Stomach (tissue), 9 donors: Measurements from ENCODE around the gene HOXC4. TPM values are rescaled to one million over a fixed set of nuclear protein-coding genes. Genes with fewer than 3 reads are reported as not detected.

Experiments
- DNase-seq, 2 donors: peaks; one replicate each; pipeline versions ENCODE4 v3.0.0 to v3.0.0-alpha.2; 2013 to 2019
- H3K27ac ChIP-seq, 5 donors: fragments of 200-600 bp in 4 of 5; sonication (generic) in 4 of 5; one replicate each; pipeline ENCODE4 v1.5.1; 2013 to 2019; ENCODE audit warnings: mild to moderate bottlenecking in 1 of 5, moderate library complexity in 1 of 5
- H3K27me3 ChIP-seq, 3 donors: fragments of 200-600 bp; sonication (generic); one replicate each; pipeline ENCODE4 v1.5.1; 2017 to 2019; ENCODE audit warnings: mixed run types in 1 of 3
- H3K36me3 ChIP-seq, 4 donors: fragments of 200-600 bp; sonication (generic); 1 replicate in 3 of 4; 2 replicates in 1 of 4; pipeline ENCODE4 v1.5.1; 2016 to 2019
- H3K4me1 ChIP-seq, 4 donors: fragments of 200-600 bp; sonication (generic); one replicate each; pipeline ENCODE4 v1.5.1; 2016 to 2019
- H3K4me3 ChIP-seq, 4 donors: fragments of 200-600 bp; sonication (generic) in 3 of 4; one replicate each; pipeline ENCODE4 v1.5.1; 2016 to 2019; ENCODE audit warnings: mild to moderate bottlenecking in 1 of 4
- H3K9me3 ChIP-seq, 4 donors: fragments of 200-600 bp; sonication (generic); one replicate each; pipeline ENCODE4 v1.5.1; 2016 to 2019
- CTCF ChIP-seq, 7 experiments: fragments of 450-650 bp in 4 of 7; fragments of 200-600 bp in 3 of 7; sonication (generic) in 3 of 7; IDR thresholded peaks; one replicate each; pipeline ENCODE4 v1.5.1; 2016 to 2019; ENCODE audit warnings: antibody characterized with exemption in 7 of 7, control low read depth in 2 of 7, mild to moderate bottlenecking in 1 of 7
- EP300 ChIP-seq: sonication (generic); formaldehyde crosslinking; IDR thresholded peaks from one replicate; pipeline ENCODE4 v1.6.1; 2017; ENCODE audit warnings: antibody characterized with exemption
- POLR2A ChIP-seq, 4 donors: fragments of 450-650 bp; IDR thresholded peaks; one replicate each; pipeline ENCODE4 v1.6.1; 2016; ENCODE audit warnings: antibody characterized with exemption in 4 of 4, control low read depth in 2 of 4, mild to moderate bottlenecking in 1 of 4, moderate library complexity in 1 of 4
- POLR2AphosphoS5 ChIP-seq, 3 donors: sonication (generic); formaldehyde crosslinking; IDR thresholded peaks; one replicate each; pipeline ENCODE4 v1.6.1; 2016; ENCODE audit warnings: antibody characterized with exemption in 3 of 3
- WGBS, 5 donors: extraction: QIAGEN DNeasy Blood & Tissue Kit in 3 of 5; methylation state at CpG; one replicate each; pipeline versions ENCODE4 v1.1.5 to v1.1.7; 2013 to 2018; 5-methylcytosine and 5-hydroxymethylcytosine counted together
- intact Hi-C: fragments of 100-400 bp; cut with DNase I; formaldehyde crosslinking; loops from one replicate; pipeline ENCODE4 v1.15.1; 2023; ENCODE audit warnings: low total_unique reads
- polyA plus RNA-seq, 3 donors: library from polyadenylated mRNA; stranded (reverse); fragments of 200-250 nt; gene quantifications; one replicate each; pipeline ENCODE4 v1.2.3, GENCODE V29; 2013
- total RNA-seq, 5 donors: library from RNA; depleted of rRNA; stranded (reverse); fragments of >200 nt; gene quantifications; one replicate each; pipeline versions ENCODE4 v1.1.0 to v1.2.3, GENCODE V29; 2014 to 2016
- donor health status: healthy with polysubstance abuse.
- donor health status: Bipolar disorder and iron deficiency.
- donor health status: healthy.

The HOXC4 gene
- total and polyA plus RNA-seq, 8 donors = 0.92 to 3.7 (median 2.6) TPM; not detected in 3

- no peaks in the 10 kb centered on the region for H3K36me3 ChIP-seq
- intact Hi-C loops = no loop called here
- no peaks in the 10 kb centered on the region for H3K9me3 ChIP-seq
- peaks cover 0 to 100% (median 64%) of the 10 kb centered on the region in 3 donors for H3K27me3 ChIP-seq
- peak overlapping the region; percentile 45 to 64 (median 53) for H3K4me3 ChIP-seq
- TF ChIP-seq POLR2A (IDR thresholded peaks at IDR 0.05) = no peak
- no peak for TF ChIP-seq CTCF (IDR thresholded peaks at IDR 0.05)
- no peak for TF ChIP-seq EP300
- no peak for TF ChIP-seq POLR2AphosphoS5 (IDR thresholded peaks at IDR 0.05)
- 1 to 2% (median 1%) methylated on average over 35 to 61 of the region's 61 CpGs for WGBS, 5 donors
- peak; percentile 54 to 75 for DNase-seq
- H3K4me1 ChIP-seq = peaks cover 6 to 66% (median 35%) of the 10 kb centered on the region in 4 donors
- peak overlapping the region; percentile 61 to 82 (median 65) for H3K27ac ChIP-seq
Observed at GRCh38 chr12:54033106-54033979, 20.3 kb upstream of the HOXC4 start.

GRCh38 chr12:54033980-54034784 lies 19.5 kb upstream of the HOXC4 start:
- Histone ChIP-seq H3K27me3 (peaks cover 0 to 100% (median 58%) of the 10 kb centered on the region in 3 donors), H3K36me3 (no peaks in the 10 kb centered on the region), H3K27ac (peak overlapping the region in 4 of 5 donors; percentile 61 to 82 (median 64)), H3K4me1 (peaks cover 6 to 64% (median 32%) of the 10 kb centered on the region in 4 donors), H3K9me3 (no peaks in the 10 kb centered on the region), H3K4me3 (peak overlapping the region; percentile 45 to 64 (median 53))
- WGBS, 5 donors = 26 to 56% (median 38%) methylated on average over 39 to 57 of the region's 57 CpGs
- TF ChIP-seq POLR2AphosphoS5 (IDR thresholded peaks at IDR 0.05) (no peak), EP300 (no peak), CTCF (IDR thresholded peaks at IDR 0.05) (no peak), POLR2A (IDR thresholded peaks at IDR 0.05) (no peak)
- intact Hi-C loops = no loop called here
- peak in 1 of 2 donors; percentile 69 for DNase-seq

GRCh38 chr12:54034785-54035310 lies 18.8 kb upstream of the HOXC4 start:
- H3K27me3 ChIP-seq = peaks cover 0 to 100% (median 52%) of the 10 kb centered on the region in 3 donors
- 60 to 80% (median 74%) methylated on average over 21 to 22 of the region's 22 CpGs for WGBS, 5 donors
- peak overlapping the region; percentile 45 to 64 (median 53) for H3K4me3 ChIP-seq

More at GRCh38 chr12:54034785-54035310, 18.8 kb upstream of the HOXC4 start:
- DNase-seq = no peak
- peak overlapping the region in 4 of 5 donors; percentile 61 to 82 (median 64) for H3K27ac ChIP-seq
- H3K4me1 ChIP-seq = peaks cover 6 to 63% (median 31%) of the 10 kb centered on the region in 4 donors
- TF ChIP-seq POLR2A (IDR thresholded peaks at IDR 0.05) (no peak), CTCF (IDR thresholded peaks at IDR 0.05) (no peak), EP300 (no peak), POLR2AphosphoS5 (IDR thresholded peaks at IDR 0.05) (no peak)
- H3K36me3 ChIP-seq = no peaks in the 10 kb centered on the region
- intact Hi-C loops = no loop called here
- no peaks in the 10 kb centered on the region for H3K9me3 ChIP-seq
